ENCODE results near the gene IPO5.
"Not testable (repeated sequence)": the region's sequence is repeated elsewhere in the genome, so short reads cannot be mapped to it uniquely, and the experiment has no call there.

The IPO5 gene

DNA sequence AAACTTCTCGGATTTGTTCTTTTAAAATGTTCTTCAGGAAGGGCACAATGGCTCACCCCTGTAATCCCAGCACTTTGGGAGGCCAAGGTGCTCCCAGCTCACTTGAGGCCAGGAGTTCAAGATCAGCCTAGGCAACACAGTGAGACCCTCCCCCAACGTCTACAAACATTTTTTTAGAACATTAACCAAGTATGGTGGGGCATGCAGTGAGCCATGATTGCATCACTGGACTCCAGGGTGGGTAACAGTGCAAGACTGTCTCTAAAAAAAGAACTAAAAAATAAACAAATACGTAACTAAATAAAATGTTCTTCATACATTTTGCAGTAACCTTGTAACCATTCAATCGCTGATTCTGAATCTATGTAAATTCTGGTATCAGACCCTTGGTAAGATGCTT, 2.1 kb upstream of the IPO5 start:
- no peak for DNase-seq

DNA sequence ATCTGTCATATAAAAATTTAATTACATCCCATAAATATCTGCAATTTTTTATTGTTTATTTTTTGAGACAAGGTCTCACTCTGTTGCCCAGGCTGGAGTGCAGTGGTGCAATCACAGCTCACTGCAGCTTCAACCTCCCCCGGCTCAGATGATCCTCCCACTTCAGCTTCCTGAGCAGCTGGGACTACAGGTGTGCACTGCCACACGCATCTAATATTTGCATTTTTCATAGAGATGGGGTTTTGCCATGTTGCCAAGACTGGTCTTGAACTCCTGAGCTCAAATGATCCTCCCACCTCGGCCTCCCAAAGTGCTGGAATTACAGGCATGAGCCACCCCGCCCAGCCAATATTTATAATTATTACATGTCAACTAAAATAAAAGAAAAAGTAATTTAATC, 644 bp upstream of the IPO5 start:
- DNase-seq: peak in 1 of 2 experiments; percentile 39

DNA sequence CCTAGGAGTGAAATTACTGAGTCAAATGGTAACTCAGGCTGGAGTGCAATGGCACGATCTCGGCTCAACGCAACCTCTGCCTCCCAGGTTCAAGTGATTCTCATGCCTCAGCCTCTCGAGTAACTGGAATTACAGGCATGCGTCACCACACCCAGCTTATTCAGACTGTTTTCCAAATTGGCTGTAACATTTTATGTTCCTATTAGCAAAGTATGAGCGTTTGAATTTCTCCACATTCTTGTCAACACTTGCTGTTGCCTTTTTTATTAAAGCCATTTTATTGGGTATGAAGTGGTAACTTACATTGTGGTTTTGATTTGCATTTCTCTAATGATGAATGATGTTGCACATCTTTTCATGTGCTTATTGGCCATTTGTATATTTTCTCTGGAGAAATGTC, 7.9 kb downstream of the IPO5 start:
- no peak for DNase-seq

DNA sequence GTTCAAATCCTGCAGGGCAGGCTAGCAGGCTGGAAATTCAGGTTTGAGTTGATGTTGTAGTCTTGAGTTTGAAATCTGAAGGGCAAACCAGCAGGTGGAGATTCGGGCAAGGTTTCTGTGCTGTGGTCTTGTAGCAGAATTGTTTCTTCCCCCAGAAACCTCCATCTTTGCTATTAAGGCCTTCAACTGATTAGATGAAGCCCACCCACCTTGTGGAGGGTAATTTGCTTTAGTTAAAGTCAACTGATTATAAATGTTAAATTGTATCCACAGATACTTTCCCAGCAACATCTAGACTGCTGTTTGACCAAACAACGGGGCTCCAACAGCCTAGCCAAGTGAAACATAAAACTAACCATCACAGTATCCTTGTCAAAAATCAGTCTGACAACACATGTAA, 9.4 kb downstream of the IPO5 start:
- no peak for DNase-seq

DNA sequence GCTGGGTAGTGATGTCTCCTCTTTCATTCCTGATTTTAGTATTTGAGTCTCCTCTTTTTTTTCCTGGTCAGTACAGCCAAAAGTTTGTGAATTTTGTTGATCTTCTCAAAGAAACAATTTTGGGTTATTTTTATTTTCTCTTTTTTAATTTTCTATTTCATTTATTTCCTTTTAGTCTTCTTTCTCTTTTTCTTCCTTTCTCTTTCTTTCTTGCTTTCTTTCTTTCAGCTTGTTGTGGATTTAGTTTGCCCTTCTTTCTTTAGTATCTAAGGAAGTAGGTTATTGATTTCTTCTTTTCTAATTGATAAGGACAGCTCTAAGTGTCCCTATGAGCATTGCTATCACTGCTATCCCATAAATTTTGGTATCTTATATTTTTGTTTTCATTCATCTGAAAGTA, 13.8 kb downstream of the IPO5 start:
- DNase-seq: no peak

DNA sequence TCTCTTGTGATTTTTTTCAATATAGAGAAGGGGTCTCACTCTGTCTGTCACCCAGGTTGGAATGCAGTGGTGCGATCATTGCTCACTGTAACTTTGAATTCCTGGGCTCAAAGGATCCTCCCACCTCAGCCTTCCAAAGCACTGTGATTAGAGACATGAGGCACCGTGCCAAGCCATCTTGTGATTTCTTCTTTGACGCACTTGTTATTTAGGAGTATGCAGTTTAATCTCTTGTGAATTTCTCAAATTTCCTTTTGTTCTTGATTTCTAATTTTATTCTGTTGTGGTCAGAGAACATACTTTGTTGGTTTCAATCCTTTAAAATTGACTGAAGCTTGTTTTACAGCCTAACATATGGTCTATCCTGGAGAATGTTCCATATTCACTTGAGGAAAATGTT, 14.5 kb downstream of the IPO5 start:
- no peak for DNase-seq

DNA sequence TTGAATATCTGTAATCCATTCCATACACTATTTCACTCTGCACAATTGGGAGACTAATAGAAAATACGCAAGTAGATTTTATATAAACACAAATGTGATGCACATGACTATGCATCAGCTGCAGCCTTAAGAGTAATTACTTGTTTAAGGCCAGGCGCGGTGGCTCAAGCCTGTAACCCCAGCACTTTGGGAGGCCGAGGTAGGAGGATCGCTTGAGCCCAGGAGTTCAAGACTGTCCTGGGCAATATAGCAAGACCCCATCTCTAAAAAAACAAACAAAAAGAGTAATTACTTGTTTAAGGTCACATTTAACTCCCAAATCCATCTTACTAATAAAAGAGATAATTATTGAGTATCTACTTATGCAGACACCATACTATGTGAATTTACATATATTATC, 18.0 kb downstream of the IPO5 start:
- no peak for DNase-seq

DNA sequence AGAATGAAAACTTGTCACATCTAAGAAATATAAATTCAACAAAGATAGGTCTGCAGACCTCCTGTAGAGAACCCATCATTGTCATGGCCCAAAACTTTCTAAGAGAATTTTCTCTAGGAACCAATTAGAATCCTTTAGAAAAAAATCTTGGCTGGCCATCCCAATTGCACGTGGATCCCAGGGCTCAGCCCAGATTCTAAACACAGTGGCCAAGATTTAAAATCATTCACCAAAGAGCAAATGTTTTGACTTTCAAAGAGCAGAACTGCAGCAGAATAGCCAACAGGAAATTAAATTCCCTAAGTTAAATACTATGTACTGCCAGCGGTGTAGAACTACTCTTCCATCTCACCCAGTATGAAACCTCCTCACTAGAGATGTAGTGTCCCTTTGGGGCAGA, 21.3 kb downstream of the IPO5 start:
- no peak for DNase-seq

DNA sequence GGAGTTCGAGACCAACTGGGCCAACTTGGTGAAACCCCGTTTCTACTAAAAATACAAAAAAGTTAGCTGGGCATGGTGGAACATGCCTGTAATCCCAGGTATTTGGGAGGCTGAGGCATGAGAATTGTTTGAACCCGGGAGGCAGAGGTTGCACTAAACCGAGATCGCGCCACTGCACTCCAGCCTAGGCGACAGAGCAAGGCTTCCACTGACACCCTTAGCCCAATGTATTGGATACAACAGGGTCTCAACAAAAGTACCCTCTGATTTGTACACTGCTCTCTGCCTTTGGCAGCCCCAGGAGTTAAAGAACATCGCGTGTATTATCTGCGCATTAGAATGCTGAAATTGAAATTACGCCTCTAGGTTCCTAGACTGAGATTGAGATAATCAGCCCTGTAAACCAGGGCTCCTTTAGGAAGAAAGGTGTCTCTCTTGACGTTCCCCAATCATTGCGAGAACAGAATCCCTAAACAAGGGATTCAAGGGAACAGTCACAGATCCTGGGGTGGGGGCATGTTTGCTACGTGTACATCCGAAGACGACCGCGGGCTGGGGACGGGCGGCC, 21.9 kb downstream of the IPO5 start:
- DNase-seq: peak in 1 of 2 experiments; percentile 81

DNA sequence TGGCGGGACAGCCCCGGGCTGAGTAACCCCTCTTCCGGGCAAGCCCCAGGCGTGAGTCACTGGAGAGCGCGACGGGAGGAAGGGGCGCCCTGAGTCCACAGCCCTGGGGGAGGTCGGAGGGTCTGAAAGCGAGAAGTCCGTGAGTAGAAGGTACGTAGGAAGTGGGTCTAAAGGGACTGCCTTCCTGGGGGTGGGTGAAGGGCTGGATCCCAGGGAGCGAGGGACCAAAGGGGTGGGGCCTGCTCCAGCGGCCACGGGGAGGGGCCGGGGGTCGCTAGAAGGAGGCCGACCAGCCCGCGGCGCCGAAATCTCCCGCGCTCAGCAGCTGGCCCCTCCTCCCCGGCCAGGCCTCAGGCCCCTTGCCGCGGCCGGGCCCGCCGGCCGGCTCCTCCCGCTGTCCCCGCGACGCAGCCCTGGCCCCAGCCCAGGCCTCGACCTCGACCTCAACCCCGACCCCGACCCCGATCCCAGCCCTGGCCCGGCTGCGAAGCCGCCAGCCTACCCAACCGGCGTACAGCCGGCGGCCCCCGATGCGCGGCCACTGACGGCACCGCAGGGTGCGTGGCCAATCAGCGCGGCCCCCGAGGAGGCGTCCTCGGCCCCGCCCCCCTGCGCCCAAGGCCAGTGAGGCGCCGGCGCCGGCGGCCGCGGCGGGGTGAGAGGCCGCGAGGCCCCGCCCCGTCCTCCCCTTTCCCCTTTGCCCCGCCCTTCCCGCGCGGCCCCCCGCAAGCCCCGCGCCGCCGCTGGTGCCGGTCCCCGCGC, 22.6 kb downstream of the IPO5 start:
- peak; percentile 85 to 99 for DNase-seq

DNA sequence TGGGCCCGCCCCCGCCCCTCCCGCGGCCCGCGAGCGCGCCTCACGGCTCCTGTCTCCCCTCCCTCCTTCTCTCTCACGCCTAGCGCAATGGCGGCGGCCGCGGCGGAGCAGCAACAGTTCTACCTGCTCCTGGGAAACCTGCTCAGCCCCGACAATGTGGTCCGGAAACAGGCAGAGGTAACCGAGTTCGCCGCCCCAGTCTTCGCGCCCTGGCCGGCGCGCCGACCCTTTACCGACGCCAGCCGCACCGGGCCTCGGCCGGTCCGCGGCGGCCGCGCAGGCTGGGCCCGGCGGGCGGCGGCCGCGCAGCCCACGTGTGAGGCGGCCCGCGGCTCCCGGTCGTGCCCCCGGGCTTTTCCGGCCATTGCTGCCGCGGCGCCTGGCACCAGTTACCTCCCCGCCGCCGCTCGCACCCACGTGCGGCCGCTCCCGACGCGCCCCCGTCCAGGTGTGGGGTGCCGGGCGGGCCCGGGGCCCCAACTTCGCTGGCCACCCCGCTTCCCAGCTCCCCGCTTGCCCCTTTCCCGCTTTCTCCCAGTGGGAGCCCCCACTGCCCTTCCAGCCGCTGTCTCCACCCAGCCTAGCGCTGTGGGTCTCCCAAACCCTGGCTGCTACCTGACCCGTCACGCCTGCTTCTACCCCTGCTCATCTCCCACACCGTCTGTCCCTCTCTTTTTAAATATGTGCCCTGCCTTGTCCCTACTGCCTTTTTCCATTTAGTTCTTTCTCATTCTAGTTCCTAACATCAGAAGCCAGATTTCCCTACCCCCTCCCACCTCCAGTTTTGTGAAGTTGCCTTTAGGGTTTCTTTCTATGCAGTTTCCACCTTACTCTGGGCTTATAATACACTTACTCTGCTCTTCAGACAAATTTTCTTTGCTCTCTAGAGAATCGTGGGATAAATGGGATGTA, 23.4 kb downstream of the IPO5 start:
- peak; percentile 9 to 86 for DNase-seq

DNA sequence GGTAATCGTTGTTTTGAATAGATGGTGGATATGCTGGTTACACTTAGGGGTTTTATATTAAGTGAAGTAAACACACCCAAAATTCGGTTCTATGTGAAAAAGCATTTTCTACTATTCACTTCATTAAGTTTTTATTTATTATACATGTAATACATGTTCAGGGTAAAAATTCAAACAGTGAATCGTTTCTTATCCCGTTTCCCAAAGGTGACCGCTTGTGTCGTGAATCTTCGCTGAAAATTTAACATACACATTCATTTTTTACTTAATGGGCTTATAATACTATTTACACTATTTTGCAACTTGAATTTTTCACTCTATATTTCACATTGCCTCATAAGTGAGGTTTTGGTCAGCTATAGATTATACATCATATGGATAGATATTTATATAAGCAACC, 24.5 kb downstream of the IPO5 start:
- no peak for DNase-seq

DNA sequence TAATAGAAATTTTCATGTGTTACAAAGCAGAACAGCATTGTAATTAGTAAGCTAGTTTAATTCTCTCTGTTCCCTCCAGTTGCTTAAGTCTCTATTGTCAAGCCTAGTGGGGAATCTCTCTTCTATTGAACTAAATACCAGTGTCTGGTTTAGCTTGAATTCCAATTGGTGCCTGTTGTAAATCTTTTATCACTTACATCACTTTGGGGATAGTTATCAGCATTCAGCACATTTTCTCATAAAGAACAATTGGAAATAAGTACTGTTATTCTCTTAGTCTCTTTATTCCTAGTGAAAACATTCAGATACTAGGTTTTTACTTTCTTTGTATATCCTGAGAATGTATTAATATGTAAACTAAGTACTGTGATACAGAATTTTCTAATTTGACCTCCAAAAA, 25.2 kb downstream of the IPO5 start:
- no peak for DNase-seq

DNA sequence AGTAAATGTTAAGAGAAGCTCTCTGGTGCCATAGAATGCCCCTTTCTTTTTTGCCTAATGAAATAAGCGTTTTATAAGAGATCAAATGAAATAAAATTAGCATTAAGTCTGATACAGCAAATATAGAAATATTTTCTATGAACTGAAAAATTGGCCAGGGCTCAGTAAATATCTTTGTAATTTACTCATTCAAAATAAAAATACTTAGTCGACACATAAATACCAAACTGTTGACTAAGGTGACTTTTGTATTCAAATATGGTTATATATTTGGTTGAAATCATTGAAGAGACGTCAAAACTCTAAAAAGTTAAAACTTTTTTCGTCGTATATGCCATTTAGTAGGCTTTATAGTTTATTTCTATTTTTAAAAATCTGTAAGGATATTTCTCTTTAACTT, 25.6 kb downstream of the IPO5 start:
- no peak for DNase-seq

DNA sequence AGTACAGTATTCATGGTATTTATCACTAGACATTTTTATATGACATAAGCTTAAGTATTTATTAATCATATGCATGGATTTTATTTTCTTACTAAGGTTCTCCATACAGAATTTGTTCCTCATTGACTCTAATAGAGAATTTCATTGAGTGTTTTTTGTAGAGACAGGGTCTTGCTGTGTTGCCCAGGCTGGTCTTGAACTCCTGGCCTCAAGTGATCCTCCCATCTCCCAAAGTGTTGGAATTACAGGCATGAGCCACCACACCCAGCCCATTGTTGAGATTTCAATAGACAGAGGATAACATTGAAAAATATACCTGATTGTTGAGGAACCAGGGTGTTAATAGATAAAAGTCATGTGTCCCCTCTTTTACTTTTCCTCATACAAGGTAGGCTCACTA, 26.1 kb downstream of the IPO5 start:
- DNase-seq: no peak

DNA sequence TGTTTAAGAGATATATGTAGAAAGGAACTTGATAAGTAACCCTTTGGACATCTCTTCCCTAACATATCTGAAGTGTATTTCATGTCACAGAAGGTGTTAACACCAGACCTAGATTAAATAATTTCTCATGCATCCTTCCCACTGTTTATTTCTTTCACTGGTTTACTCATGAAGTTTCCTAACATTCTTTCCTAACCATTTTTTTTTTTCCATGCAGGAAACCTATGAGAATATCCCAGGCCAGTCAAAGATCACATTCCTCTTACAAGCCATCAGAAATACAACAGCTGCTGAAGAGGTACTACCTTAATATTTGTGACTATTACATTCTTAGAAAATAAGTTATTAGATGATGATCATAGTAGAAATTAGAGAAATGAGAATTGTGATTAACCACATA, 28.8 kb downstream of the IPO5 start:
- DNase-seq: no peak

DNA sequence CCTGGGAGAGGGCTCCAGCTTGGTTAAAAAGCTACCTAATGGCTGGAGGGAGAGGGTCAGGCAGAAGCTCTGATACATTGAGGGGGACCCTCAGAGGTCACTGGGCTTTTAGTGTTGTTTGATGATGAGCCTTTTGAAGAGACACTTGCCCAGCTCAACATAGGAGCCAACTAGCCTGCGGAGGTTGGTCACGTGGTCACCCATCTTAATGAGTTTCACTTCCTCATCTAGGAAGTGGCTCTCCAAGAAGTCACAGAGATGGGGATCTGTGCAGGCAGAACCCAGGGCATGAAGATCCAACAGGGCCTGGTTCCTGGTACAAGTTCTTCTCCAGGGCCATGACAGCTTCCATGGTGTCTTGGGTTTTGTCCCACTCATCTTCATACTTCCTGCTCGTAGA, 33.4 kb downstream of the IPO5 start:
- no peak for DNase-seq

DNA sequence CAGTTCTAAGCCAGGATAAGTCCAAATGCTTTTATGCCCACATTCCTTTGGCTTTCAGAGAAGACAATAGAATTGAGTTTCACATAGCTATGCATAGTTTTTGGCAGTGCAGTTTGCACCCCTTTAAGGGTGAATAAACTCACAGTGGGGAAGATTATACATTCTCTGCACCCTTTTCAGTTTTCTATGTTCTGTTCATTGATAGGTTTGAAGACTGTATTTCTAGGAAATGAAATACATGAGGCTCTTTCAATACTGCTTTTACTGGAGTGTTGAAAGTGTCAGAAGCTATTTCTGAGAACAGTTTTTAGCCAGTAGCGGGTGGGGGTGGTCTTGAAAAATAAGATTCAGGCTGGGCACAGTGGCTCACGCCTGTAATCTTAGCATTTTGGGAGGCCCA, 46.2 kb downstream of the IPO5 start:
- DNase-seq: no peak

DNA sequence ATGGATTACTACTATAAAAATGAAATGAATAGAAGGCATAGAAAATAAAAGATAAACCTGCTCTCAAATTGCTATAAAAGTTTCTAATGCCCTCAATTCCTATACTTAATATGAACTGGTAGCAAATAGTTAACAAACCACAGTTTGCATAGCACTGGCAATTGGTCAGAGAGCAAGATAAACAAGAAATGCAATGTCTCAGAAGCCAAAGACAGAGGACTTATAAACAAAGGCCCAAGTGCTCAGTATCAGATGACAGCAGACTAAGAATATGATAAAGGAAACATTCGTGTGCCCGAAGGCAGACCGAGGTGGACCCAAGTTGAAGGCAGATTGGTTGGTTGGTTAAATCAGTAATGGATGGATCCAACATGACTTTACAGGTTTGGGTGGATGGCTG, 50.6 kb downstream of the IPO5 start:
- DNase-seq: no peak

DNA sequence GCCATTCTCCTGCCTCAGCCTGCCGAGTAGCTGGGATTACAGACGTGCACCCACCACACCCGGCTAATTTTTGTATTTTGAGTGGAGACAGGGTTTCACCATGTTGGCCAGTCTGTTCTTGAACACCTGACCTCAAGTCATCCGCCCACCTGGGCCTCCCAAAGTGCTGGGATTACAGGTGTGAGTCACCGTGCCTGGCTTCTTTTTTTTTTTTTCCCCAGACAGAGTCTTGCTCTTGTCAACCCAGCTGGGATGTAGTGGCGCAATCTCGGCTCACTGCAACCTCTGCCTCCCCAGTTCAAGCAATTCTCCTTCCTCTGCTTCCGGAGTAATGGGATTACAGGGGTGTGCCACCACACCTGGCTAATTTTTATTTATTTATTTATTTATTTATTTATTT, 51.5 kb downstream of the IPO5 start:
- DNase-seq: not testable (repeated sequence)

DNA sequence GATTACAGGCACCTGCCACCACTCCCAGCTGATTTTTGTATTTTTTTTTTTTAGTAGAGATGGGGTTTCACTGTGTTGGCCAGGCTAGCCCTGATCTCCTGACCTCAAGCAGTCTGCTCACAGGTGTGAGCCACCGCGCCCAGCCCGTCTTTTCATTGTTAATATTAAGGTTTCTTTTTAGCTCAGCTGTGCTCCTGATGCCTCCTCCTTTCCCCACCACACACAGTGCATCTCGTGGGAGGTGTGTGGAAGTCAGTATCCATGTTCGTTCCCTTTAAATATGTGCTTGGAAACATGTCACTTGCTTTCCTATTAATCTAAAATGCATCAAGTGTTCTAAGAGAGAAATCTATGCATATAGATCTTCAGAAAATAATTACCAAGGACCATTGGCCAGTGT, 53.5 kb downstream of the IPO5 start:
- DNase-seq: no peak

DNA sequence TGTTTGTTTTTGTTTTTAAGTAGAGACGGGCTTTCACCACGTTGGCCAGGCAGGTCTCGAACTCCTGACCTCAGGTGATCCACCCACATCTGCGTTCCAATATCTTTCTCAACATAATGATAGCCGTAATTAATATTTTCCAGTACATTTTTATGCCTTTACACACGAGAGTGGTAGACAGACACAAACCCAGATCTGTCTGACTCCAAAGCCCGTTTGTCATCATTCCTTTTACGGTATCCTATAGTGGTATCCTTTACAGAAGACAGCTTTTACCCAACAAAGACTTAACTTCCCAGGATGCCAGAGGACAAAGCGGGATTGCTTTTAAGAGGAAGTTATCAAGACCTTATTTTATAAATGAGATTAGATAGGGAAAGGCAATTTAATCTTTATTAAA, 59.8 kb downstream of the IPO5 start:
- no peak for DNase-seq

DNA sequence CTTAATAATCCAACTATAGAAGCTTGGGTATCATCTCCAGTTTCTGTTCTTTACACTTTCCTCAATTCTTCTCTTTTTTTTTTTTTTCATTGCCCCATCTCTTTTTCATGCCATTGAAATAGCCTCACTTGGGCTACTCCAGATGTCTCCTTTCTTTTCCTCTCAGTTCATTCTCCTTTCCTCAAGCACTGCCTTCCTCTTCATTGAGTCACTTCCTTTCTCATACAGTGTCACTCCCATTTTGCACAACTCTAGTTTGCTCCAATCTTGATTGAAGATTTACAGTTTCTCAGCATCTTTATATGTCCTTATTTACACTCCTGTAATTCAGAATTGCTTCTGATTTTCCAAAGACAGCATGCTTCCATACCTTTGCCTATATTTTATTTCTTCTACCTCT, 61.3 kb downstream of the IPO5 start:
- DNase-seq: no peak

DNA sequence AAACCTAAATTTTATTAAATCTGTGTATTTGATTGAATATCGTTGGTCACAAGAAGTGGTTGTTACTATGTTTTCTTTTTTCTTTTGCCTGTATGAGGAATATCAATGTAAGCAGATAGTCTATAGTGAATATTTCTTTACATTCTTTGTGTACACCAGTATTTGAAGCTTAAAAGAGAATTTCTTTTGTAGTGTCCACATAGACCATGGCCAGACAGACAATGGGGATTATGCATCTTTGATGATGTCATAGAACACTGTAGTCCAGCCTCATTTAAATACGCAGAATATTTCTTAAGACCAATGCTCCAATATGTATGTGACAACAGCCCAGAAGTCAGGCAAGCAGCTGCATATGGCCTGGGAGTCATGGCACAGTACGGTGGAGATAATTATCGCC, 64.8 kb downstream of the IPO5 start:
- no peak for DNase-seq
